SKM-1 treated with dmso at 0.1 percent for 144 hours (cell line): ENCODE results near the gene ANO5.
A peak's percentile ranks its signal among the peaks of the same experiment; 100 is the strongest.
"Not testable (repeated sequence)": the region's sequence is repeated elsewhere in the genome, so short reads cannot be mapped to it uniquely, and the experiment has no call there.

Source experiments
- DNase-seq: peaks from one replicate; lab custom pipeline; 2025; ENCODE audit not compliant: unreplicated experiment; lab: John Stamatoyannopoulos, UW

ANO5 gene

GRCh38 chr11:22199243-22199642, 6.4 kb downstream of the ANO5 start:
- no peak for DNase-seq

DNA sequence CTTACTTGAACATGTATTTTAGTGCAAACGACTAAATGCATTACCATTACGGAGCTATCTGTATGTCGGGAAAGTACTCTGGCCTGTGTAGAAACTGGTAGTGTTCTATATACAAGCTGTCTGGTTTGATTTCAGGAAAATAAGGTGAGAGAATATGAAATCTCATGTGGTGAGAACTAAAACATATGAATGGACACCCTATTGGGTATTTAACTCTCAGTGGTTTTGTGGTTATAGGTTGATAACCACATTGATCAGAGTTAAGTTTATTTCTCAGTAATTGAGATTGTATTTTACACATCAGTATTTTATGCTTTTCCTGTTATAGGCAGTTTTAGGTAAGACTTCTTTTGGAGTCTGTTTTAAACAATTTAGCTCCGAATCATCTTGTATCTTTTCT, 10.4 kb downstream of the ANO5 start:
- no peak for DNase-seq

DNA sequence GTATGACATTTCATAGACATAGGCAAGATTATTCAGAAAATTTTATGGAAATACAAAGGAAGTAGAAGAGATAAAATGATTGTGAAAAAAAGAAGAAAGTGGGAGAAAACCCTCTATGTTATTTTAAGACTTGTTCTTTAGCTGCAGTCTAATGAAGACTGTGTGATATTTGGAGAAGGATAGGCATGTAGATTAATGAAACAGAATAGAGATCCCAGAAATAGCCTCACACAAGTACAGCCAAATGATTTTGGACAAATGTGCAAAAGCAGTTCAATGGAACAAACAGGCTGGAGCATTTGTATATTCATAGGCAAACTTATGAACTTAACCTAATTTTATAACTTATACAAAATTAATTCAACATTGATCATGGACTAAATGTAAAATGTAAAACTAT, 14.3 kb downstream of the ANO5 start:
- DNase-seq: no peak

- DNase-seq: no peak
Measured at GRCh38 chr11:22208151-22208858, 15.4 kb downstream of the ANO5 start.

- DNase-seq: no peak
Measured at GRCh38 chr11:22216940-22217339, 24.1 kb downstream of the ANO5 start.

GRCh38 chr11:22221143-22221542, 28.3 kb downstream of the ANO5 start:
- no peak for DNase-seq

GRCh38 chr11:22225190-22225589, 32.3 kb downstream of the ANO5 start:
- DNase-seq: no peak

DNA sequence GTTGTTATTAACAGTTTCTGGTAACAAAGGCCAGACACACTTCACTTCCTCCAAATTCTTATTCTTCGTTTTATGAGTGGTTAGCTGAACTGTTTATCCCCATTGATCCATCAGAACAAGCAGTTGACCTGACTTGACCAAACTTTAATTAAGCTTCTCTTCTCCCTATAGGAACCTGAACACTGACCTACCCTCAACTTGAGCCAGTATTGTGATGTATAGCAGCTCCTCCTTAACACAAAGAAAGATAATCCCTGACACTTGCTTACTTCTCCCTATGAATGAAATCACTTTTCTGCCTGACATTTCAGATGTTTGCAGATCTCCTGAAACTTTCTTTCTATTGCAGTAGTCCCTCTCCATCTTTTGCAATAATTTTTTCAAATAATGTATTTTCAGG, 41.9 kb downstream of the ANO5 start:
- DNase-seq: no peak

DNA sequence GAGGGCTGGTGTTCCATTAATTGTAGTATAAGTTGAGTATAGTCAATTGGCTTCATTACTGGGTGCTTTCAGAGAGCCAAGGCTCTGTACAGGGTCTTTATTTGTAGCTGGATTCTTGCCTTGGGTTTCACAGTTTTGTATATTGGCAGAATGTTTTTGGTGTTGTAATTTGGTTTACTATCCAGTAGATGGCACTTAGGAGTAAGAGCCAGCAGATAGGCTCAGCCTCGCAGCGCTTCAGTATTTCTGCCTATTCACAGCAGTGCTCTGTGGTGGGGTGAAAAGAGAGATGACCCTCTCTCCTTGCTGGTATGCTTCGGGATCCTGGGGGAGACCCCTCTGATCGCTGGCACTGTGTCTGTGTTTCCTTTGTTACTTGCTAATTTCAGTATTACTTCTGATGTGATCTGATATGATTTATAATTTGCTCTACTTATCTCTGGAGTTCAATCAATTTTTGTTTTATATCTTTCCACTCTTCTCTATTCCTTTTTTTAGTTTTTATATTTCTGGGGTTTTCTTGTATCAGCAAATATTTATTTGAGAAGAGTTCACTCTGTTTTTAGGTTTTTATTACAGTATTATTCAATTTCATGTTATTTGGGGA, 52.2 kb downstream of the ANO5 start:
- DNase-seq: peak; percentile 36

DNA sequence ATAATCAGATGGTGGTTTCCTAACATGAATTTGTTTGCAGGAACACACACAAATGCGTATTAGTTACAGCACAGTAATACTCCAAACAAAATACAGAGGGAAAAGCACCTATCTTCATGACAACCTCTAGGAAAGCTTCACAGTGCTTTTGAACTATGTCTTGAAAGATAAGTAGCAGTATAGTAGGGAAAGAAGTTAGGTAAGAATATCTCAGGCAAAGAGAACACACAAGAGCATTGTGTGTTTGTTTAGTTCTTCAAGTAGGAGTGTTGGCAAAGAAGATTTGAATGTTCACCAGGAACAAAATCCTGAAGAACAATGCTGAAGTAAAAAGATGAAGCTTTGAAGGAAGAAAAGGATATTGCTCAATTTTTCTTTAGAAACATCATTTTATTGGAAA, 54.1 kb downstream of the ANO5 start:
- no peak for DNase-seq

DNA sequence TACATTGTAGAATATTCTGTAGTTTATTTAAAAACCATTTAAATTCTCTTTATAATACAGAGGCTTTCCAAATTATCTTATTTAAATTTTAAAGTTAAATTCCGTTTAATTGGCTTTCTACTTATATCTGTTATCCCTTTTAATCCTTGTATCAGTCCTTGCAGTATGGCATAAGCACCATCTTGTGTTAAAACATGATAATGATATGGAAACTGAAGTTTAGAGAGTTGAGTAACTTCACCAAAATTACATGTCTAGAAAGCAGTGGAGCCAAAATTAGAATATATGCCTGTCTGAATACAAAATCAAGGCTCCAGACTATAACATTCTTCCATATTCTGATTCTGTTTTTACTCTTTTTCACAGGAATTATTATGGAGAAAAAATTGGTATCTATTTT, 57.0 kb downstream of the ANO5 start:
- no peak for DNase-seq

GRCh38 chr11:22256876-22257275, 64.0 kb downstream of the ANO5 start:
- no peak for DNase-seq

- DNase-seq: no peak
Measured at GRCh38 chr11:22263613-22264012, 70.7 kb downstream of the ANO5 start.

GRCh38 chr11:22268983-22269624, 76.2 kb downstream of the ANO5 start:
- not testable (repeated sequence) for DNase-seq

DNA sequence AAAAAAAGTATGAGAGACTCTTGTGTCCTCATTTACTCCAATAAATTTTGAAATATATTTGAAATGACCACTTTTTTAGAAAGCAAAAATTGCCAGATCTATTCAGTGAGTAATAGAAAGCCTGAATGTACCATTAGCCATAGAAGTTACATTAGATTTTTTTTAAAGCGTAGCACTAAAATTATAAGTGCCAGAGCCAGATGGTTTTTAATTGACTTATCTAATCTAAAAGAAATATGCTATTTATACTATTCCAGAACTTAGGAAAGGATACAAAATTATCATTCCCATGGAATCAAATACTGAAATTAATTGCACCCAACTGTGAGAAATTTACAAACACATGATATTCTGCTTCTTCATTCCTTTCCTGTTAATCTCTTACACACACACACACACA, 80.9 kb downstream of the ANO5 start:
- DNase-seq: no peak

DNA sequence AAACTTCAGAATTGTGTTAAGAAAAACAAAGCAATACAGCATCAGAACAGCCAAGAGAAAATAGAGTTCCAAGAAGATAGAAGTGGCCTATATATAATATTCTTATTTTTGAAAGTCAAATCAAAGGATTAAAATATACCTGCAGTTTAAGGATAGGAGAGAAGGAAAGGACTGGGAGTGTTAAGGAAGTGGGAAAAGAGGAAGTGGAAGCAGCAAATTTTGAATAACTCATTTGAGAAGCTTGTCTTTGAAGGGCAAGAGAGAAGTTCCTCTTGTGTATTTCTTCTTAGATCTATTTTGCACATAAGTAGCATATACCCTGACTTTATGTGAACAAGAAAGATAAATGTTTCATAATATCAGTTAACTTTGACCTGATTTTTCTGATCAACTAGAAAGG, 82.7 kb downstream of the ANO5 start:
- peak; percentile 47 for DNase-seq

DNA sequence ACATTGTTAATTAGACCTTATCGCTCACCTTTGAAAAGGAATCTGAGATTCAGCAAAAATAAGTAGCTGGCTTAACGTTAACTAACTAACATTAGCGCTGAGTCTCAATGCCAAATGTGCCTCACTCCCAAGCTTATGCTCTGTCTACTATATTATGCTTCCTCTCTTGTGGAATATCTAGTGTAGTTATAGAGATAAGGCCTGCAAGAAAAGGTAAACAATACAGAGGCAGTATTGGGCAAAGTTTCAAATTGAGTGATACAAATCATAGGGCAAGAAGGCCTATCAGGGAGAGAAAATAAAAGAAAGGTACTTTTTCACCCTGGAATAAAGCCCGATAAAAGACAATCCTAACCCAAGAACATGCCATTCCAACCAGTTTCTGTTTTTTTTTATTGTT, 83.7 kb downstream of the ANO5 start:
- DNase-seq: no peak

DNA sequence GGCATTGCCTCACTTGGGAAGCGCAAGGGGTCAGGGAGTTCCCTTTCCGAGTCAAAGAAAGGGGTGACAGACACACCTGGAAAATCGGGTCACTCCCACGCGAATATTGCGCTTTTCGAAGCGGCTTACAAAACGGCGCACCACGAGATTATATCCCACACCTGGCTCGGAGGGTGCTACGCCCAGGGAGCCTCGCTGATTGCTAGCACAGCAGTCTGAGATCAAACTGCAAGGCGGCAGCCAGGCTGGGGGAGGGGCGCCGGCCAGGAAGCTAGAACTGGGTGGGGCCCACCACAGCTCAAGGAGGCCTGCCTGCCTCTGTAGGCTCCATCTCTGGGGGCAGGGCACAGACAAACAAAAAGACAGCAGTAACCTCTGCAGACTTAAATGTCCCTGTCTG, 92.1 kb downstream of the ANO5 start:
- DNase-seq: not testable (repeated sequence)

DNA sequence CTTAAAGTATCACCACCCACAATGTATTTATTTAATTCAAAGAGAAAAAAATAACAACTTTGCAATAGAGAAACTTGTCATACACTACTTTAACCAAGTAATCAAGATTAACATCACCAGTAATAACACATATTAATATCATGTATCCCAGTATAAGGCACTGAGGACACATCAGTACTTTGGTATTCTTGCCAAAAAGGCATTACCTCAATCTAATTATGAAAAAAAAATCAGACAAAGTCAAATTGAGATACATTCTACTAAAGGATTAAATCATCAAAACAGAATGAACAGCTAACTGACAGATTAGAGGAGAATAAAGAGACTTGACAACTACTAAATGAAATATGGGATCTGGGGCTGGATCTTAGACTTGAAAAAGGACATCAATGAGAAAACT, 109.5 kb downstream of the ANO5 start:
- DNase-seq: no peak

DNA sequence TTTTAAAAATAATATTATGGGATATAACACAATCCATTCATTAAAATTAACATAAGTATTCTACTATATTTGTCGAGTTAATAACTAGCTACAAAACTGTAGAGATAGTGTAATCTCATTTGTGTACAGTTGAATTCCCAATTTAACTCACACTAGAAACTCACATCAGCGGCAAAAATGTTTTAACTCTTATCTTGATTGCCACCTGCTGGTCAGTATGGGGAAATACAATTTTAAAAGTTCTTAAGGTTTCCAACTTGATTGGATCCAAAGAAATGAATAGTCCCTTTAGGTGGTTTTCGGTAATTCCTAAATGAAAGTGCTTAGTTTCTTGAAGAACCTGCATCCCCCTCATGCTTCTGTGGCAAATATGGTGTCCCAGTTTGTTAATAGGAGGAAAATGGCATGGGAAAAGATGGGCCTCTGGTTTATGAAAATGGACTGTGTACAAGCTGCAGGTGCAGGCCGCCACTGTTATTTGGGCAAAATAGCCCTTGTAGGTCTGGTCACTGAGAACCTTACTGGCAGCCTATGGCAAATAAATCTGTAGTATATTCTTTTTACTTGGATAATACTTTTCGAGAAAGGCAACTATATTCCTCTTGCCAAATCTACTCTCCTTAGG, 111.6 kb downstream of the ANO5 start:
- DNase-seq: peak; percentile 67

DNA sequence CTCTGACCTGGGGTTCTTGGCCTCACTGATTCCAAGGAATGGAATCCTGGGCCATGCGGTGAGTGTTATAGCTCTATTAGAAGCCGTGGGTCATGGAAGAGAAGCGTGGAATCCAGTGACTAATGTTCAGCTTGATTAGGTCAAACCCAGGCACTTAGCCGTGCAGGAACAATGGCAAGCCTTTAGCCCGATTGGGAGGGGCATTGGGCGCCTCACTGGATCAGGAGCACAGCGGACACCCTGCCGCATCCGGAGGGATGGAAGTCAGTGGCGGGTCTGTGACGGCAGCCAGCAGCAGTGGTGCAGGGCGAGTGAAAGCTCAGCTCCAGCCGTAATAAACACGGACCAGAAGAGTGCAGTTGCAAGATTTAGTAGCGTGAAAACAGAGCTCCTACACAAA, 124.8 kb downstream of the ANO5 start:
- DNase-seq: no peak

DNA sequence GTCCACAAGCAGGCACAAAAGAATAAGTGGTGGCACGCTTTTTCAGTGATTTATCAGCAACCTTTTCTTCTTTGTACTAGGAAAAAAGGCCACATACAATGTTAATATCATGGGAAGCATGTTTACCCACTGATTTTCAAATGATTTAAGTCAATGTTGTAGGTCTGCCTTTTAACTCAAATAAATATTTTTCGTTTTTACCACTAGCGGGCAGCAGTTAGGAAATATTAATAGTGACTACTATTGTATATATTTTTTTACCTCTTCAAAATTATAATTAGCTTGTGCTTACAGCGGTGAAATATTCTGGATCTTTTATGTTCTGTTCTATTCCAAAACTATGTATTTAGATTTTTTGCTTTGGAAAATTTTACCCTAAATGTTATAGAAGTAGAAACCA, 138.9 kb downstream of the ANO5 start:
- DNase-seq: no peak
